Measurements from ENCODE around the gene ZDHHC3.
"Not testable (repeated sequence)": the region's sequence is repeated elsewhere in the genome, so short reads cannot be mapped to it uniquely, and the experiment has no call there.

Gene ZDHHC3

GRCh38 chr3:44962621-44963393 lies 13.2 kb downstream of the ZDHHC3 start:
- DNase-seq = no peak

- DNase-seq = no peak
Observed at GRCh38 chr3:44961888-44962287, 14.1 kb downstream of the ZDHHC3 start.

- DNase-seq = no peak
Observed at GRCh38 chr3:44960387-44961026, 15.5 kb downstream of the ZDHHC3 start.

DNA sequence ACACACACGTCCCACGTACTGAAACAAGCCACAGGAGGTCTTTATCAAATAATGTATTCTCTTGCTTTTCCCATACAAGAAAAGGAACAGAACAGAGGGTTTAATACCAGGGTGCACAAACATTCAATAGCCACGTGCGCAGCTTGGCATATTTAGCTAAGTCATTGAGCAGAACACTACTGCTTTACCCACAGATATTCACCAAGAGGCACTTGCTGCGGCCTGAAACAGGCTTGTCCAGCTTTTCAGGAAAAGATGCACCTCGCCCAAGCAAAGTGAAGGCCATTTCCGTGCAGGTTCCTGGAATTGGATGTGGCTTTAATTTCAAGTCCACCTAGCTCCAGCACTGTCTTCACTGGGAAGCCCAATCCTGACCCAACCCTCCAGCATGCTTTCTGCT lies 17.6 kb downstream of the ZDHHC3 start:
- no peak for DNase-seq

GRCh38 chr3:44957986-44958385 lies 18.0 kb downstream of the ZDHHC3 start:
- DNase-seq = no peak

- DNase-seq = no peak
Observed at GRCh38 chr3:44955917-44956316, 20.1 kb downstream of the ZDHHC3 start.

DNA sequence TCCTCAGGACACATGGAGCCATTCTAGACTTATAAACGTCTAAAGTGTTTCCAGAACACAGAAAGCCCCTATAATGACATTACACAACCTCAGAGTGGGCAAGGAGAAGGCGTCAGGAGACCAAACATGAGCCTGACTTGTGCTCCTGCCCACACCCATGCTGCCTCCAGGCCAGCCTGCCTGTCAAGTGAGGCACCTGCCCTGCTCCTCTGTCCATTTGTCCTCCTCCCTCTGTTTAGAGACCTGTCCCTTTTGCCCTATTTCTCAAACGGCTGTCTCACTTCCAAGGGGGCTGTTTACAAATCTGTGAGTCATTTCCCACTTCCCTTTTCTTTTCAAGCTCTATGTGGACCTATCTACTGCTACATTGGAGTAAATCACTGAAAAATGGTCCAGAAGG lies 21.0 kb downstream of the ZDHHC3 start:
- no peak for DNase-seq

- no peak for DNase-seq
Observed at GRCh38 chr3:44954304-44954703, 21.7 kb downstream of the ZDHHC3 start.

GRCh38 chr3:44952689-44953088 lies 23.3 kb downstream of the ZDHHC3 start:
- no peak for DNase-seq

GRCh38 chr3:44950275-44950734 lies 25.7 kb downstream of the ZDHHC3 start:
- DNase-seq = no peak

DNA sequence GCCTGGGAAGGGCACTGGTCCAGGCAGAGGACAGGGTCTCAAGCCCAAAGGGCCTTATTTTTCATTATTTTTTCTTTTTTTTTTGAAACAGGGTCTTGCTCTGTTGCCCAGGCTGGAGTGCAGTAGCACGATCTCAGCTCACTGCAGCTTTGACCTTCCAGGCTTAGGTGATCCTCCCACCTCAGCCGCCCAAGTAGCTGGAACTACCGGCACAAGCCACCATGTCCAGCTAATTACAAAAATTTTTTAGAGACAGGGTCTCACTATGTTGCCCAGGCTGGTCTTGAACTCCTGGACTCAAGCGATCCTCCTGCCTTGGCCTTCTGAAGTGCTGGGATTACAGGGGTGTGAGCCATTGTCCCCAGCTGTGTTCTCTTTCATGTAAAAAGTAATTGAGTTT lies 26.2 kb downstream of the ZDHHC3 start:
- not testable (repeated sequence) for DNase-seq

DNA sequence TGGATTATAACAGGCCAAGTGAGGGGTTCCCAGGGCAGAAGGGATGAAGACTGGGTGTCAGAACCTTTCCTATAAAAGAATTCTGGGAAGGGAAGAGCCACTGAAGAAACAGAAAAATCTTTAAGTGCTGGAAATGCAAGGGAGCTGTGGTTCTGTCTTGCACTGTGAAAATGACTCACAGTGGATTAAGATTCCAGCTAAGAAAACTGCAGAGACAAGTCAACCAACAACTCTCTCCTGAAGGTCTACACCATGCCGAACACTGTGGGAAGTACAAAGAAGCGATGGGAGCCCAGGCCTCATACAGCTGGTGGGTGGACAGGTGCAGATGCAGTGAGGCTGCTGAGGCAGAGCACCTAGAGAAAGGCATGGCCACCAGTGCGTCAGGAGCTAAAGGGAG lies 27.7 kb downstream of the ZDHHC3 start:
- DNase-seq = no peak

- DNase-seq = no peak
Observed at GRCh38 chr3:44942202-44942921, 33.6 kb downstream of the ZDHHC3 start.

DNA sequence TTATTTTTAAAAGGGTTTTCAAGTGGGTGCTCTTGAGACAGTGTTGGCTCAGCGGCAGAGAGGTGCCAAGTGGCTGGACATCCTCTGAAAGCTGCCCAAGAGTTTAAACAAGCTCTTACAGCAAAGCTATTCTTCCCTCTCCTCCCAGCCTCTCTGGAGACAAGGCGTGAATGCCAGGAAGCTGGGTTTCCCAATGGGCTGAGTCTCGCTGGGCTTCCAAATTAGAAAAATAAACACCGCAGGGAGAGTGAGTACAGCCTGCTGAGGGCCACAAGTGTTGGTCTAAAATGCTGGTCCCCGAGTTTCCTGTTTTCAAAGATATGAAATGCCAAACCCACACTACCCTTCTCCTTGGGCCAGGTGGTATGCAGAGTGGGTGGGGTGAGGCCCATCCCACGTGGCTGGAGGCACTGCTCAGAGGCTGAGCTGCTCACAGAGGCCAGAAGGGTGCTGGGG lies 36.4 kb downstream of the ZDHHC3 start:
- no peak for DNase-seq

DNA sequence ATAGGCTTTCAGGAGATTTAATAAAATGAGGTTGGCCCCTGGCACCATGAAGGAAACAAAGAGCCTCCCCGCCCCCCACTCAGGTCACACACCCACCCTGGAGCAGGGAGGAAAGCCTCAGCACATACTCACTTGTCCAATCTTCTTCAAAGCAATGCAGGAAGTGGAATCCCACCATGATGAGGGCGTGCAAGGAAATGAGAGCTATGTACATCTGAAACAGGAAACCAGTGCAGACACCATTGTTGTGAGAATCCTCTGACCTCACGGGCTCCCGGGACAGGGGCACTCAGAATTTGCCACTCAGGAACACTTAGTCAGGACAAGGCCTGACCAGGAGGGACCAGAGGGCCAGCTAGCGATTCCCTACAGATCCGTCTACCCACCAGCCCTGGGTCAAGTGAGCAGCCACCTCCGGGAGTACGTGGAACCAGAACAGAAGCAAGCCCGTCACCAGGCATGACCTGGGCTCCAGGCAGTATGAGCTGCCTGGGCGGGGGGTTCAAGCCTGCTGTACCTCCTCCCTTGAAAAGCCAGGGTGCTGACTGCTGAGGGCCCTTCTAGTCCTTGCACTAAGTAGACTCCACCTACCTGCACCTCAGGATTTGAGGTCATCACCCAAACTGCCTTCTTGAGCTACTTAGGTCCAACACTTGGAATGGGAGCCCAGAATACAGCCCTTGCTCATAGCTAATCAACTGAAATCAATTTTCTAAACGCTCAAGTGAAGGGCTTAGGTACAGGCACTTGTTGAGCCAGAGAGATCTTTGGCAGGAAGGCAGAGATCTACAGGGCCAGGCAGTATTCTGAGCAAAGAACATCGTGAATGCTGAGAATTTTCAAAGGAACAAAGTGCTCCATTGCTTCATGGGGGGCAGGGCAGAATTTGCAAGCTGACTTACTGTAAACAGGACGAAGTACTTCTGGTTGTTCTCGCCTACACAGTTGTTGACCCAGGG lies 42.7 kb downstream of the ZDHHC3 start:
- no peak for DNase-seq

DNA sequence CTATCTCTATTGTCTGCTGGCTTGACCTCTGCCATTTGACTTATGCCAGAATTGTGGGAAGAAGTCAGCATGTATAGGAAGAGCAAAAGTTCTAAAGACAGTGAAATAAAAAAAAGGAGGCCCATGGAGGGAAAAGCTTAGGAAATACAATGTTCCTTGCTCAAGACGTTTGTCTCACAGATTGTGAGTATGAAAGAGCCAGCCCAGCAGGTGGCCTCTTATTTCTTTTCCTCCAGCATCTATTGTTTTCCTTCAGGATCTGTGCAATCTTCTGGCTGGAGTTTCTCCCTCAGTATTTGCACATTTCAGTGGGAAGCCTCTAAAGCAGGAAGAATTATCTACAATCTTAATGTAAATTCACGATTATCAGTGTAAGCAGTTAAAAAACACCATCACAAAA lies 43.7 kb downstream of the ZDHHC3 start:
- DNase-seq = no peak

DNA sequence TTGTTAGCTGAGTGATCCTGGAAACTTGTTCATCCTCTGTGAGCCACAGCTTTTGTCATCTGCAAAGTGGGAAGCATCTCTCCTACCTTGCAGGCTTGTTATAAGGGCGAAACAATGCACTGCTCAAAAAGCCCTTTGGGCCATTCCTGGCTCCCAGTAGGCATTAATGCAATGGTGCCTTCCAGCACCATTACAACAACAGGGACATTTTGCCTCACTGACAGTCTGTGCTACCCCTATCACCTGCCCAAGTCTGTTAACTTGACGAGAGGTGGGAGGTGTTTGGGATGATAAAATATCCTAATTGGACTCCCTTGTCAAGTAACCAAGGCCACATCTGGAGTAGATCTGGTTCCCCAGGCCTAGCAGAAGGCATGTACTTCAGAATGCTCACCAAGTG lies 44.2 kb downstream of the ZDHHC3 start:
- DNase-seq = no peak

GRCh38 chr3:44930911-44931310 lies 45.1 kb downstream of the ZDHHC3 start:
- DNase-seq = no peak

- no peak for DNase-seq
Observed at GRCh38 chr3:44929782-44930181, 46.2 kb downstream of the ZDHHC3 start.

- no peak for DNase-seq
Observed at GRCh38 chr3:44927371-44927770, 48.6 kb downstream of the ZDHHC3 start.

DNA sequence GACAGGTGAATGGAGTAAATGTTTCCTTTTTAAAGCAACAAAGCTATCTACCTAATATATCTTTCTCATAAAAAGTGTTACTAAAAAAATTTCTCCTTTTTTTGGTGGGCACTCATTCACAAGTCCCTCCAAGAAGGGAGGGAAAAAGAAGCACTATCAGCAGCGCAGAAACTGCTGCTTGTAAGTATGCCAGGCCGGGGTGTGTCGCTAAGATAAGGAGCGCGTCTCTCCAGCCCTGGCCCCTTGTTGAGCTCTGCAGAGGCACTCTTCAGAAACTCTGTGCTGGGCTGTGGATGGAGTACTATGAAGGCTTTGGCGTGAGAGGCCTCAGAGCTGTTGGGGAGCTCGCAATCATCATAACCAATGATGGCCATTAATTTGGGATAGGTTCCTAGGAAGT lies 49.1 kb downstream of the ZDHHC3 start:
- DNase-seq = no peak

DNA sequence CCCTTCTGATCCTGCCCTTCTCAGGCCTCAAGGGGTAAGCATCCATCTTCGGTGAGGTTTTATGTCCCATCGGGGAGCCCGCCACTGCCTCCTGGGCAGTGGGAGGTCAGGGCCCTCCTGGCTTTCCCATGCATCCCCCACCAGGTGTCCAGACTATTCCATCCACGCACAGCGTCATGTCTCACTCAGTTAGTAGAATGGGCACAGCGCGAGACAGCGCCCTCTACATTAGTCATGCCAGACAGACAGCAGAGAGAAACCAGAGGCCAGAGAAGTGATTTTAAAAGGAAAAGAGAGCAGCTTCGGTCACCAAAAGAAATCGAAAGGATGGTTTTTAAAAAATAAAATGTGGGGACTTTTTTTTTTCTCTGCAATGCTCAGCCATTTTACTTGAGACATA lies 49.8 kb downstream of the ZDHHC3 start:
- no peak for DNase-seq
